Measurements from ENCODE around the gene NECTIN3.

NECTIN3 gene

DNA sequence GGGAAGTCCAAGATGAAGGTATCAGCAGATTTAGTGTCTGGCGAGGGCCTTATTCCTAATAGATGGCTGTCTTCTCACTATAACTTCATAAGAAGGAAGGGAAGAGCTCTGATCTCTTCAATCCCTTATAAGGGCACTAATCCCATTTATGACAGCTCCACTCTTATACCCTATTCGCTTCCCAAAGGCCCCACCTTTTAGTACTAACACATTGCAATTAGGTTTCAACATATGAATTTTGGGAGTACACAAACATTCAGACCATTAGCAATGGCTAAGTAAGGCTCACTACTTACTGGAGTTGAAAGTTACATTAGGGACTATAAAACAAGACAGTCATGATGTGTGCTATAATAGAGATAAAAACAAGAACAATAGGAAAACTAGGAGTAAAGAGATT, 118.9 kb downstream of the NECTIN3 start:
- TF ChIP-seq, protein P1, sequence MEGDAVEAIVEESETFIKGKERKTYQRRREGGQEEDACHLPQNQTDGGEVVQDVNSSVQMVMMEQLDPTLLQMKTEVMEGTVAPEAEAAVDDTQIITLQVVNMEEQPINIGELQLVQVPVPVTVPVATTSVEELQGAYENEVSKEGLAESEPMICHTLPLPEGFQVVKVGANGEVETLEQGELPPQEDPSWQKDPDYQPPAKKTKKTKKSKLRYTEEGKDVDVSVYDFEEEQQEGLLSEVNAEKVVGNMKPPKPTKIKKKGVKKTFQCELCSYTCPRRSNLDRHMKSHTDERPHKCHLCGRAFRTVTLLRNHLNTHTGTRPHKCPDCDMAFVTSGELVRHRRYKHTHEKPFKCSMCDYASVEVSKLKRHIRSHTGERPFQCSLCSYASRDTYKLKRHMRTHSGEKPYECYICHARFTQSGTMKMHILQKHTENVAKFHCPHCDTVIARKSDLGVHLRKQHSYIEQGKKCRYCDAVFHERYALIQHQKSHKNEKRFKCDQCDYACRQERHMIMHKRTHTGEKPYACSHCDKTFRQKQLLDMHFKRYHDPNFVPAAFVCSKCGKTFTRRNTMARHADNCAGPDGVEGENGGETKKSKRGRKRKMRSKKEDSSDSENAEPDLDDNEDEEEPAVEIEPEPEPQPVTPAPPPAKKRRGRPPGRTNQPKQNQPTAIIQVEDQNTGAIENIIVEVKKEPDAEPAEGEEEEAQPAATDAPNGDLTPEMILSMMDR (IDR thresholded peaks at IDR 0.05) = no peak
- Mint-ChIP-seq H3K27me3 (ENCODE audit: low read depth, poor library complexity) (no peaks in the 10 kb centered on the region), H3K4me3 (no peak overlapping the region), H3K4me1 (no peaks in the 10 kb centered on the region), H3K9me3 (no peaks in the 10 kb centered on the region), H3K36me3 (ENCODE audit: low read depth) (peaks cover 13% of the 10 kb centered on the region), H3K27ac (no peak overlapping the region)
- DNase-seq = no peak

DNA sequence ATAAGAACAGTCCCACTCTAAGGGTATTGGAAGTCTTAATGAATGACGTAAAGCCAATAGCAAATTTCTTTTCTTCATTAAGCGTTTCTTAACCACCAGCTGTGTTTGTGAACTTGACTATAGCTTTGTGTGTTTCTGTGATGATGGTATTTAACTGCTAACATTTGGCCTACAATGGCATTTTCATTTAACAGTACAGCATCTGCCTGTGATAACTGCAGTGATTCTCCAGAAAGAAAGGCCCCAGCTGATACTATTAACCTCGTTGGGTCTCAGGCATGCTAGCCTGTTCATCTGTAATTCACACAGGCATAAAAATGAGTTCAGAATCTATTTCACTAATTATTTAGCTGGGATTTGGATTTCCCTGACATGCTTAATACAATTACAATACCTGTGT, 121.9 kb downstream of the NECTIN3 start:
- DNase-seq = no peak
- no peak overlapping the region for H3K27ac Mint-ChIP-seq
- H3K4me1 Mint-ChIP-seq = no peaks in the 10 kb centered on the region
- peaks cover 13% of the 10 kb centered on the region for H3K36me3 Mint-ChIP-seq (ENCODE audit: low read depth)
- TF ChIP-seq, protein P1 (IDR thresholded peaks at IDR 0.05) = no peak
- no peaks in the 10 kb centered on the region for H3K27me3 Mint-ChIP-seq (ENCODE audit: low read depth, poor library complexity)
- no peaks in the 10 kb centered on the region for H3K9me3 Mint-ChIP-seq
- no peak overlapping the region for H3K4me3 Mint-ChIP-seq

DNA sequence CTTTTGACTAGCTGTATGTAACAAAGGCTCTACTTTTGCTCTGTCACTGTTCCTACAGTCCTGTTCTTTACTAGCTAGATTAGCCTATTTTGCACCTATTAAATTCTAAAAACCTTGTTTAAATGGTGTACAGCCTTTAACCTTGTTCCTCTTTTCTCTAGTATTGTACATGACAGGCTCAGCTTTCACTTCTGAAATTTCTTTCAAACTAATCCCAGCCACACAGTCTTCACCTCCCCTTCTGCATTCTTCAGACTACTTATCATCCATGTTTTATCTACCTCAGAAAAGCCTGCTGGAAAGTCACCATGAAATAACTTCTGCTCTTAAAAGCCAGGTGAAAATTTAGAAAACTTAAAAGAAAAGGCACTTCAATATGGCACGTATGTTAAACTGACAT, 122.4 kb downstream of the NECTIN3 start:
- no peaks in the 10 kb centered on the region for H3K27me3 Mint-ChIP-seq (ENCODE audit: low read depth, poor library complexity)
- H3K4me3 Mint-ChIP-seq = no peak overlapping the region
- H3K27ac Mint-ChIP-seq = peak overlapping the region; percentile 3
- DNase-seq = no peak
- TF ChIP-seq, protein P1 (IDR thresholded peaks at IDR 0.05) = no peak
- H3K9me3 Mint-ChIP-seq = no peaks in the 10 kb centered on the region
- no peaks in the 10 kb centered on the region for H3K4me1 Mint-ChIP-seq
- H3K36me3 Mint-ChIP-seq (ENCODE audit: low read depth) = peaks cover 13% of the 10 kb centered on the region

DNA sequence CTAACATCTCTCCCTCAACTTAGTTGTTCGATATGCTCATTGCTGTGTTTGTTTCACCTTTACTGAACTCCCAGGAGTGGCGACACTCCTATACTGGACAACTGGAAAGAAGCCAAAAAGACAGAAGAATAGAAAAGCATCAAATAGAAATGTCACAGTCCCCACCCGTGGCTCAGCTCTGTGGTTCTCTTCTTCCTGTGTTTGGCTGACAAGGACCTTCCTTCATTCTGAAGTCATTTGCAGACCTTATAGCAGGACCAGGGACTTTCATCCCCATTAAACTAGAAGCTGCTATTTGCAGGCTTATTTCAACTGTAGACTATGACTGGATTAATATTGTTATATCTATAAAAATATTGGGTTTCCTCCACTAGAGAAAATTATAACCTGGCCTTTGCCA, 125.9 kb downstream of the NECTIN3 start:
- no peak overlapping the region for H3K4me3 Mint-ChIP-seq
- H3K9me3 Mint-ChIP-seq = no peaks in the 10 kb centered on the region
- H3K36me3 Mint-ChIP-seq (ENCODE audit: low read depth) = peaks cover 2% of the 10 kb centered on the region
- no peaks in the 10 kb centered on the region for H3K4me1 Mint-ChIP-seq
- DNase-seq = no peak
- TF ChIP-seq, protein P1 (IDR thresholded peaks at IDR 0.05) = no peak
- no peak overlapping the region for H3K27ac Mint-ChIP-seq
- H3K27me3 Mint-ChIP-seq (ENCODE audit: low read depth, poor library complexity) = no peaks in the 10 kb centered on the region

DNA sequence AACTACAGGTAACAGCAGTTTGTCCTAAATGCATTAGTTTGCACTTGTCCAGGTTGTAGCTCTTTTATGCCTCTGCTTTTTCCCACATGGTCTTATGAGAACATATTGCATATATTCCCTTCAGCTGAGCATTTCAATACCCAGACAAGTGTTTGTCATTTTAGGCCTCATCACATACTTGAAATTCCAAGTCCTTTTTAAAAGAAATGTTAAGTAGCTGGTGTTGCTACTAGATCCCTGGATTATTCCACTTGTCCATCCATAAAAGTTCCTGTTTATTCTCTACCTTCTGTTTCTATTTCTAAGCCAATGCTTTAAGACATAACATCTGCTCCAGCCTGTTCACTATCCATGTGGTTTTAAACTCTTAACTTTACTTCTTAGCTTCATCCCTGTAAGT, 128.4 kb downstream of the NECTIN3 start:
- Mint-ChIP-seq H3K27ac (no peak overlapping the region), H3K4me1 (no peaks in the 10 kb centered on the region), H3K9me3 (no peaks in the 10 kb centered on the region), H3K4me3 (no peak overlapping the region), H3K36me3 (ENCODE audit: low read depth) (no peaks in the 10 kb centered on the region), H3K27me3 (ENCODE audit: low read depth, poor library complexity) (no peaks in the 10 kb centered on the region)
- no peak for DNase-seq
- TF ChIP-seq, protein P1 (IDR thresholded peaks at IDR 0.05) = no peak

DNA sequence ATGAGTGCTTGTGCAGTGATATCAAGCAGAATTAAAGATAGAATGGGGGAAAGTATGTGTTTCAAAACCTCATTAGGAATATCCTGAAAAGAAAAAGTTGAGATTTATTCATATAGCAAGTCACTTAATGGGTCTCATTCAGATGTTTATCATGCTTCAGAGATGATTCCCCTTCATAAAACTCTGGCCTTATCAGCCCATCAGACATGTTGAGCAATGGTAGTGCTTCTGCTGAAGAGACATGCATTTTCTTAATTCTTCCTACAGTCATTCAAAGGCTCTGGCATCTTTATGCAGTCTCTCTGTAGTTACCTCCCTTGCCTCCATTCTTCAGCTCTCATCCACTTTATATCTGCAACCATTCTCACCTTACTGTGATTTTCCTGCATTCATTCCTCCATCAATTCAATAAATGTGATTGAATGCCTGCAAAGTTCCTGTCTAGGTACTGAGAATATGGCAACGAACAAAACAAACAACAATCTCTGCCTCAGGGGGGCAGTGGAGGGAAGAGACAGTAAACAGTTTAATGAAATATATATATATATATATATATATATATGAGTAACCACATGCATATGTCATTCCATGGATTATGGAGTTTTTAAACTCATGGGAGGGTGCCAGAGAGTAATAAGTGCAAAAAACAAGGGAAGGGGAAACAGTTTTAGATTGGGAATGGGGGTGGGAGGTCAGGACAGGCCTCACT, 138.5 kb downstream of the NECTIN3 start:
- Mint-ChIP-seq H3K4me3 (no peak overlapping the region), H3K27me3 (ENCODE audit: low read depth, poor library complexity) (no peaks in the 10 kb centered on the region), H3K9me3 (no peaks in the 10 kb centered on the region), H3K27ac (no peak overlapping the region), H3K4me1 (no peaks in the 10 kb centered on the region), H3K36me3 (ENCODE audit: low read depth) (no peaks in the 10 kb centered on the region)
- TF ChIP-seq, protein P1 (IDR thresholded peaks at IDR 0.05) = no peak
- no peak for DNase-seq
